GM12864 (cell line): Measurements from ENCODE around the gene MRPL27.
"Not testable (repeated sequence)": the region's sequence is repeated elsewhere in the genome, so short reads cannot be mapped to it uniquely, and the experiment has no call there.

Experiments
- DNase-seq: peaks from one replicate; pipeline ENCODE4 v3.0.0-alpha.2; 2011; ENCODE audit warnings: low read depth
- H3K4me3 ChIP-seq: 2 replicates; pipeline ENCODE4 v1.5.1; 2011; ENCODE audit warnings: mild to moderate bottlenecking, low read depth, low read length, control low read depth
- CTCF ChIP-seq: IDR thresholded peaks from 2 replicates; pipeline ENCODE4 v1.5.1; 2011; ENCODE audit warnings: low read depth, mild to moderate bottlenecking, moderate library complexity, low read length, control low read depth, inconsistent platforms; ENCODE audit errors: missing control alignments

Gene MRPL27

GRCh38 chr17:50344731-50345365 lies 28.1 kb downstream of the MRPL27 start:
- TF ChIP-seq CTCF = no peak
- H3K4me3 ChIP-seq = no peak overlapping the region; the same call in 1 of the 2 replicates
- DNase-seq = no peak

- no peak for TF ChIP-seq CTCF
- H3K4me3 ChIP-seq = no peak overlapping the region
- no peak for DNase-seq
Measured at GRCh38 chr17:50339381-50339780, 33.6 kb downstream of the MRPL27 start.

- no peak overlapping the region for H3K4me3 ChIP-seq
- no peak for DNase-seq
- TF ChIP-seq CTCF = no peak
Measured at GRCh38 chr17:50338645-50339044, 34.3 kb downstream of the MRPL27 start.

- no peak for TF ChIP-seq CTCF
- H3K4me3 ChIP-seq = no peak overlapping the region
- no peak for DNase-seq
Measured at GRCh38 chr17:50337956-50338355, 35.0 kb downstream of the MRPL27 start.

GRCh38 chr17:50333291-50334057 lies 39.5 kb downstream of the MRPL27 start:
- DNase-seq, H3K4me3 ChIP-seq: not testable (repeated sequence)

- no peak for TF ChIP-seq CTCF
Measured at GRCh38 chr17:50332196-50332595, 40.8 kb downstream of the MRPL27 start.

GRCh38 chr17:50331085-50331791 lies 41.7 kb downstream of the MRPL27 start:
- H3K4me3 ChIP-seq = no peak overlapping the region
- DNase-seq = no peak

More at GRCh38 chr17:50332196-50332595, 40.8 kb downstream of the MRPL27 start:
- DNase-seq = no peak
- no peak overlapping the region for H3K4me3 ChIP-seq

More at GRCh38 chr17:50331085-50331791, 41.7 kb downstream of the MRPL27 start:
- TF ChIP-seq CTCF = no peak
